Measurements from ENCODE around the gene ITIH3.

The ITIH3 gene

GRCh38 chr3:52779837-52780585, 14.6 kb upstream of the ITIH3 start:
- no peak for DNase-seq

- DNase-seq: no peak
Observed at GRCh38 chr3:52781741-52782140, 12.9 kb upstream of the ITIH3 start.

DNA sequence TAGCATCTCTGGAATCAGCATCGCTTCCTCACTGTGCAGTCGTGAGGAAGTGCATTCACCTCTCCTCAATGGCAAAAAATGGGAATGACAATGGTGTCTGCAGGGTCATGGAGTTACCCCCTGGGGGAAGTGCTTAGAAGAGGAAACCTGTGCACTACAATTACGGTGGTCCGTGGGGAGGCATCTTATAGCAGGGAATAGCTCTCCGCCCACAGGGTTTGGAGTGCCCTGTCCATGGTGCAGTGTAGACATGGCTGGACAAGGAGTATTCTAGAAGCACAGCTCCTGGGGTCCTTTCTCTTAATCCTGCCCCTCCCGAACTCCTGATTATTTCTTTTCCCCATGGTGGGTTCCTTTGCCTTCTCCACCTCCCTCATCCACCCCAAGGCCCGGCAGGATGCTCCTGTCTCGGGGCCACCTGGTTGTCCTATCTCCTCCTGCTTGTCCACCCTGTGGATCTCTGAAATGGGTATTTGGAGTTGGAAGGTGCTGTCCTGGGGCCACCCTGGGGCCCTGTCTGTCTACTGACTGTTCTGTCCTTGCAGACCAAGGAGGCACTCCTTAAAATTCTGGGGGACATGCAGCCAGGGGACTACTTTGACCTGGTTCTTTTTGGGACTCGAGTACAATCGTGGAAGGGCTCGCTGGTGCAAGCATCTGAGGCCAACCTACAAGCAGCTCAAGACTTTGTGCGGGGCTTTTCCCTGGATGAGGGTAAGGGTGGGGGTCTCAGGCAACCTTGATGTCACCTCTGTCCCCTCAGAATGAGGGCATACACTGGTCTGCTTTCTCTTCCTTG, 12.0 kb upstream of the ITIH3 start:
- no peak for DNase-seq

DNA sequence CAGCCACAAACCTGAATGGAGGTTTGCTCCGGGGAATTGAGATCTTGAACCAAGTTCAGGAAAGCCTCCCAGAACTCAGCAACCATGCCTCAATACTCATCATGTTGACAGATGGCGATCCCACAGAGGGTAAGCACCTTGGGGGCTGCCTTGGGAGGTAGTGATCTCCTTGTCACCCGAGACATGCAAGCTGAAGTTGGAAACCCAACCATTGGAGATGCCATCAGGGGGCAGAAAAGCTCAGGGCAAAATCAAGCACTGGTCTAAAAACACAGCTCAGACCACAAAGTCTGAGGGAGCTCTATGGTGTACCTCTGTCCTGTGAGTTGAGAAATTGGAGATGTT, 11.4 kb upstream of the ITIH3 start:
- no peak for DNase-seq

- DNase-seq: no peak
Observed at GRCh38 chr3:52784021-52784621, 10.5 kb upstream of the ITIH3 start.

- no peak for DNase-seq
Observed at GRCh38 chr3:52784931-52785590, 9.5 kb upstream of the ITIH3 start.

DNA sequence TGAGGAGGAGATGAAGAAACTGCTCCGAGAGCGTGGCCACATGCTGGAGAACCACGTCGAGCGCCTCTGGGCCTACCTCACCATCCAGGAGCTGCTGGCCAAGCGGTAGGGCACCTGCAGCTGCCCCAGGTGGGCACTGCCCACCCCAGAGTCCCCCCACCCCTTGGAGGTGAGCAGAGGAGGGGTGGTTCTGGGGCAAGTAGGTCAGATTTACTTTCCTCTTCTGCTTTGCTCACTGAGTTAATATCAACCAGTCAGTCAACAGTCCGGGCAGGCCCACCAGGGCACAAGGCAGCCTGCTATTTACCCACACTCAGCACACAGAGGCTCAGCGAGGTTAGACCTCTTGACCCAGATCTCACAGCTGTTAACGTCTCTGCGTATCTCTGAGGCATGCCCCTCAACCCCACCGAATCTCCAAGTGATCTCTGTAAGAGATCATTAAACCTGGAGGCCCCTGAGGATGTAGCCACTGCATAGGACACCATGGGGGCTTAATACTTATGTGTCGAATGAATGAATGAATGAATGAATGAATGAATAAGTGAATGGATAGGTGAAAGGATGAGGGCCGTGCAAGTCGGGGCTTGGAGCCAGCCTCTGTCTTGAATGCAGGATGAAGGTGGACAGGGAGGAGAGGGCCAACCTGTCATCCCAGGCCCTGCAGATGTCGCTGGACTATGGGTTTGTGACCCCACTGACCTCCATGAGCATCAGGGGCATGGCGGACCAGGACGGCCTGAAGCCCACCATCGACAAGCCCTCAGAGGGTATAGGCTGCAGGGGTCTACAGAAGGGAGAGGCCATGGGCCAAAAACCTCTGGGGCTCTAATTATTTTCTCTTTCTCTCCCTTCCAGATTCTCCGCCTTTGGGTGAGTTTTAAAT, 8.0 kb upstream of the ITIH3 start:
- no peak for DNase-seq

DNA sequence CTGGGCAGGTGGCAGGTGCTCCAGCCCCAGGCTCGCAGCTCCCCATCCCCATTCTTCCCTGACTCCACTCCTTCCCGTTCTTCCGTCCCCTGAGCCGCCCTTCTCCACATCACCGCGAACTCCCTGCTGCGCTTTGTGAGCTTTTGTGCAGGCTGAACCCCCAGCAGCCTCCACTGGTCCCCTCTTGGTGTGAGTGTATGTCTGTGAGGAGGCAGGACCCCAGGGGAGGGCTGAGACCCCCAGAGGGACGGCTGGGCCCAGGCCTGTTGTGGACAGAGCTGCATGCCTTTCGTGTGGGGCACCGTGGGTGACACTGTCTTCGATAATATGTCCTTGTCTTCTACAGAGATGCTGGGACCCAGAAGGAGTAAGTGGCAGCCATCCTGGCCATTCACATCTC, 7.3 kb upstream of the ITIH3 start:
- no peak for DNase-seq

DNA sequence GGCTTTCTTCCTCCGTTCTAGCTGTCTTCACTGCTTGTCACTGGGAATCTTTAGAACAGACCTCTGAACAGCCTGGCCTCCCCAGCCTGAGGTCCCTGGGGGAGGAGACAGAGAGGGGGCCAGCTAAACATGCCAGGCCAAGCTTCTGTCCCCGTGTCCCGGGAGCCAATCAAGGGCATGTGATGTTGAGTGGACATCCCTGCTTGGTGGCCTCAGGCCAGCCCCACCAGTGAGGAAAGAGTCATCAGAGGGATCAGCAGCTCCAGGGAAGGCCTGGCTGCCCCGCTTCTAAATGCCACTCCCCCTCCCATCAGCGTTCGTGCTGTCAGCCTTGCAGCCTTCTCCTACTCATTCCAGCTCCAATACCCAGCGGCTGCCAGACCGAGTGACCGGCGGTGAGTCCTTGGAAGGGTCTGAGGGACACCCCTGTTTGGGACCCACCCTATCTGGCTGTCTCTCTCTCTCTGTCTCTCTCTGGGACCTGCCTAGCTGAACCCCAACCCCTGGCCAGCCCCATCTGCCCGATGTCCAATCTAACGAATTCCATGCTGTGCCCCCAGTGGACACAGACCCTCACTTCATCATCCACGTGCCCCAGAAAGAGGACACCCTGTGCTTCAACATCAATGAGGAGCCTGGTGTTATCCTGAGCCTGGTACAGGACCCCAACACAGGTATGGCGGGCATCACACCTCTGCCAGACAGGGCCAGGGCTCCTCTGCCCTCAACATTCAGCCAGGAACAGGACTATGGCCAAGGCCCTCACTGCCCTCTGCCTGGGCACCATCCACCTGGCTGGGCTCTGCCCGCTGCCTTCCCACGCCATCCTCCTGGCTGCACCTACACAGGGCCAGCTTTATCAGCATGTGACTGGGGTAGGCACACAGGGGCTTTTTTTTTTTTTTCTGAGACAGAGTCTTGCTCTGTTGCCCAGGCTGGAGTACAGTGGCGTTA, 6.6 kb upstream of the ITIH3 start:
- no peak for DNase-seq

DNA sequence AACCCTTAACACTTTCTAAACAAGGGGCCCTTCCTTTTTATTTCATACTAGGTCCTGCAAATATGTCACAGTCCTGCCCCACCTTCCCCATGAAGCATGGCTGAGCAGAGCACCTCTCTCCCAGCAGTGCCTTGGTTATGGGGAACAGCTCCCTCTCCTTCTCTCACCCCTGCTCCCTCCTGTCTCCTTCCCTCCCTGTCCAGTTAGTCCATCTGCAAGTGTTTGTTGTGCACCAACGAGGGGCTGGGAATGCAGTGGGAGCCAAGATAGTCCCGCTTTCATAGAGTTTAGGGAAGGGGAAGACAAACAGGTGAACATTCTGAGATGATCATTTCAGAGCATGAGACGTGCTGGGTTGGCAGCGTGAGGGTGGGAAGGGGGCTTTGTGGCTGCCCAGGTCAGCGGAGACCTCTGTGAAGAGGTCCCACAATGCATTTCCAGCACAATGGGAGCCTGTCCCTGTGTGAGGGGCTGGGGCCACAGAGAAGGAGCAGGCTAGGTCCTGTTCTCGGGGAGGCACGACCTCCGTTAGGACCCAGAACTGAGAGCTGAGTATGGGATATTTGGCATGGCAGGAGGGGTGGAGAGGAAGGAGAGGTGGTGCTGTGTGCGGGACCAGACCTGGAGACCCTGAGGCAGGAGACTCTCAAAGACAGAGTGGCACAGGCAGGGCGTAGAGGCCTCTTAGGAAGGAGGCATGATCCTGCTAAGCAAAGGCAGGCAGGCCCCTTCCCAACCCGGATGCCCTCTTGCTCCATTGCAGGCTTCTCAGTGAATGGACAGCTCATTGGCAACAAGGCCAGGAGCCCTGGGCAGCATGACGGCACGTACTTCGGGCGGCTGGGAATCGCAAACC, 5.5 kb upstream of the ITIH3 start:
- DNase-seq: no peak

DNA sequence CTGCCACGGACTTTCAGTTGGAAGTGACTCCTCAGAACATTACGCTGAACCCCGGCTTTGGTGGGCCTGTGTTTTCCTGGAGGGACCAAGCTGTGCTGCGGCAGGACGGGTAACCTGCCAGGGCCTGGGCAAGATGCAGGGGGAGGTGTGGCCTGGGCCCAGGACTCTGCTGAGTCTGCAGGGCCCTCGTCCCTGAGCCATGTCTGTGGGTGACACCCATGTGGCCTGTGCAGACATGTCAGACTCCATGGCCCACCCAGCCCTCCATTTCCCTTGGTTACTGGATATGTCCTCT, 4.9 kb upstream of the ITIH3 start:
- DNase-seq: no peak

DNA sequence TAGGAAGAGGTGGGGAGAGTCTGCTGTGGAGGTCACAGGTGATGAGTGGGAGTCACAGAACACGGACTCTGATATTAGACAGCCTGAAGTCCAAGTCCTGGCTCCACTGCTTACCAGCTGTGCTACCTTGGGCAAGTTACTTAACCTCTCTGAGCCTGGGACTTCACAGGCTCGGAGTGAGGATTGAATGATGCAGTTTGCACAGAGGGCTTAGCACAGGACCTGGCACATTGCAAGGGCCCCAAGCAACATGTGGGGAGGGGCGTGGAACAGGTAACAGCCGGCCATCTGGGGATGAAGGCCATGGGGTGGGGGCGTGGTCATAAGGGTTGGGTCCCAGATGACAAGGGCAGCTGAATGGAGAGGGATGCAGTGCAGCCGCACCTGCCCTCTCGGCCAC, 4.3 kb upstream of the ITIH3 start:
- no peak for DNase-seq

DNA sequence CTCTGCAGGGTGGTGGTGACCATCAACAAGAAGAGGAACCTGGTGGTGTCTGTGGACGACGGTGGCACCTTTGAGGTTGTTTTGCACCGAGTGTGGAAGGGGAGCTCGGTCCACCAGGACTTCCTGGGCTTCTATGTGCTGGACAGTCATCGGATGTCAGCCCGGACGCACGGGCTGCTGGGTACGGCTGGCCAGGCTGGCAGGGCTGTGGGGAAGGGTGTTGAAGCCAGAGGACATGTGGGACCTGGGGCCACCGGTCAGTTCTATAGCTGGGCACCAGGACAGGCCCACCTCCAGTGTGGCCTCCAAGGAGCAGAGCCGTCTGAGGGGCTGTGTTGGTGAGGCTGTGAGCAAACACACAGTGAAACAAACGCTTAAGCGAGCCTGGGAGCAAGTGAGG, 3.9 kb upstream of the ITIH3 start:
- no peak for DNase-seq

GRCh38 chr3:52791366-52791765, 3.2 kb upstream of the ITIH3 start:
- no peak for DNase-seq

GRCh38 chr3:52791928-52792327, 2.7 kb upstream of the ITIH3 start:
- no peak for DNase-seq

- no peak for DNase-seq
Observed at GRCh38 chr3:52792413-52792812, 2.2 kb upstream of the ITIH3 start.

GRCh38 chr3:52792961-52793695, 1.5 kb upstream of the ITIH3 start:
- no peak for DNase-seq

- no peak for DNase-seq
Observed at GRCh38 chr3:52793702-52794611, 639 bp upstream of the ITIH3 start.
